A549 (cell line): ENCODE measurements around the gene ANO7.

ENCODE experiments used
- CEBPB ChIP-seq, 2 experiments: fragments of >200 bp in 1 of 2; sonication (Bioruptor Twin) in 1 of 2; formaldehyde crosslinking in 1 of 2; IDR thresholded peaks; 2 replicates each; pipeline ENCODE4 v1.6.1; 2012 to 2016
- CHD4 ChIP-seq: fragments of 200-600 bp; sonication (generic); IDR thresholded peaks from 2 replicates; pipeline ENCODE4 v1.6.1; 2016; ENCODE audit warnings: antibody characterized with exemption, mild to moderate bottlenecking, borderline replicate concordance
- CTCF ChIP-seq: fragments of >200 bp; sonication (Bioruptor Twin); formaldehyde crosslinking; IDR thresholded peaks from 3 replicates; pipeline ENCODE4 v1.5.1; 2016
- EP300 ChIP-seq, 2 experiments: fragments of >200 bp; sonication (Bioruptor Twin); formaldehyde crosslinking; IDR thresholded peaks; 2 replicates in 1 of 2; 3 replicates in 1 of 2; pipeline ENCODE4 v1.6.1; 2016 to 2017
- ESRRA ChIP-seq: fragments of 150-350 bp; IDR thresholded peaks from 2 replicates; pipeline ENCODE4 v1.6.1; 2014; ENCODE audit warnings: mild to moderate bottlenecking, low read length, borderline replicate concordance
- MAZ ChIP-seq: fragments of 150-350 bp; IDR thresholded peaks from 2 replicates; pipeline ENCODE4 v1.6.1; 2014; ENCODE audit warnings: antibody characterized with exemption, low read depth, low read length, borderline replicate concordance
- NR3C1 ChIP-seq: fragments of >200 bp; sonication (Bioruptor Twin); formaldehyde crosslinking; IDR thresholded peaks from 3 replicates; pipeline ENCODE4 v1.6.1; 2017
- POLR2A ChIP-seq: IDR thresholded peaks from 2 replicates; pipeline ENCODE4 v1.6.1; 2012; ENCODE audit warnings: mild to moderate bottlenecking, low read length
- RCOR1 ChIP-seq: fragments of 150-350 bp; IDR thresholded peaks from 2 replicates; pipeline ENCODE4 v1.6.1; 2014; ENCODE audit warnings: antibody characterized with exemption, low read length, low read depth
- REST ChIP-seq: fragments of 200-600 bp; sonication (generic); IDR thresholded peaks from 2 replicates; pipeline ENCODE4 v1.6.1; 2016; ENCODE audit warnings: antibody characterized with exemption, mild to moderate bottlenecking, moderate library complexity
- RFX5 ChIP-seq: fragments of 450-650 bp; IDR thresholded peaks from 2 replicates; pipeline ENCODE4 v1.7.1; 2014; ENCODE audit warnings: antibody characterized with exemption, mild to moderate bottlenecking, moderate library complexity

- no peak for TF ChIP-seq CTCF
- TF ChIP-seq CHD4, result no peak
- TF ChIP-seq POLR2A, result no peak
- TF ChIP-seq RFX5, result no peak
- TF ChIP-seq REST, result no peak
- TF ChIP-seq CEBPB (IDR thresholded peaks at IDR 0.05), result no peak
- no peak for TF ChIP-seq ESRRA
- no peak for TF ChIP-seq EP300 (IDR thresholded peaks at IDR 0.05)
- no peak for TF ChIP-seq MAZ
- TF ChIP-seq NR3C1, result no peak
- TF ChIP-seq RCOR1, result no peak
Observed at GRCh38 chr2:241199897-241200821, 11.7 kb downstream of the ANO7 start.
